Osteoblast (primary cell): Measurements from ENCODE around the gene U2AF2. TPM values are rescaled to one million over a fixed set of nuclear protein-coding genes. Genes with fewer than 3 reads are reported as not detected.
A peak's percentile ranks its signal among the peaks of the same experiment; 100 is the strongest.

Source experiments
- DNase-seq: peaks from one replicate; pipeline ENCODE4 v3.0.0; 2011; ENCODE audit warnings: low spot score, mixed read lengths; ENCODE audit not compliant: insufficient read length; ENCODE audit errors: missing footprints
- H2AFZ ChIP-seq: 2 replicates; pipeline ENCODE4 v1.6.0; 2011; ENCODE audit warnings: mild to moderate bottlenecking, low read length
- H3K27ac ChIP-seq: 2 replicates; pipeline ENCODE4 v1.5.1; 2011; ENCODE audit warnings: mild to moderate bottlenecking, low read depth, low read length, moderate library complexity
- H3K27me3 ChIP-seq: 2 replicates; pipeline ENCODE4 v1.6.0; 2012; ENCODE audit warnings: mild to moderate bottlenecking, control low read depth, inconsistent platforms, low read length, moderate library complexity; ENCODE audit not compliant: insufficient read depth
- H3K36me3 ChIP-seq: 2 replicates; pipeline ENCODE4 v1.5.1; 2011; ENCODE audit warnings: mild to moderate bottlenecking, low read length, control low read depth, moderate library complexity; ENCODE audit not compliant: insufficient read depth
- H3K4me1 ChIP-seq: 2 replicates; pipeline ENCODE4 v1.5.1; 2011; ENCODE audit warnings: mild to moderate bottlenecking, low read length, control low read depth, moderate library complexity; ENCODE audit not compliant: insufficient read depth
- H3K4me2 ChIP-seq: 2 replicates; pipeline ENCODE4 v1.6.0; 2011; ENCODE audit warnings: mild to moderate bottlenecking, low read length; ENCODE audit not compliant: insufficient read depth
- H3K4me3 ChIP-seq: fragments of 200-600 bp; sonication (generic); 3 replicates; pipeline ENCODE4 v1.5.1; 2012; ENCODE audit warnings: mild to moderate bottlenecking, low read length, inconsistent platforms; ENCODE audit not compliant: insufficient read depth
- H3K79me2 ChIP-seq: 2 replicates; pipeline ENCODE4 v1.6.0; 2012; ENCODE audit warnings: mild to moderate bottlenecking, low read length, control low read depth, inconsistent platforms; ENCODE audit not compliant: insufficient read depth
- H3K9me3 ChIP-seq: 2 replicates; pipeline ENCODE4 v1.5.1; 2011; ENCODE audit warnings: low read depth, low read length, control low read depth
- H4K20me1 ChIP-seq: 2 replicates; pipeline ENCODE4 v1.6.0; 2012; ENCODE audit warnings: mild to moderate bottlenecking, low read length, control low read depth; ENCODE audit not compliant: insufficient read depth
- CTCF ChIP-seq: IDR thresholded peaks from 2 replicates; pipeline ENCODE4 v1.5.1; 2011; ENCODE audit warnings: mild to moderate bottlenecking, low read depth, low read length, moderate library complexity; ENCODE audit errors: extremely low read depth
- total RNA-seq: library from RNA; depleted of rRNA; stranded (reverse); fragments of >200 nt; gene quantifications from 2 replicates; pipeline ENCODE4 v1.2.3, GENCODE V29; 2012

The U2AF2 gene
- total RNA-seq, 1 donor: 70.2 TPM

- Histone ChIP-seq H3K79me2 (peaks cover 54% of the 10 kb centered on the region), H3K4me3 (peak overlapping the region; percentile 97), H4K20me1 (peaks cover 23% of the 10 kb centered on the region), H3K4me1 (peaks cover 12% of the 10 kb centered on the region), H3K9me3 (peaks cover 6% of the 10 kb centered on the region), H2AFZ (no peak overlapping the region), H3K27ac (peak overlapping the region; percentile 89), H3K4me2 (peak overlapping the region; percentile 100), H3K36me3 (peaks cover 11% of the 10 kb centered on the region), H3K27me3 (no peaks in the 10 kb centered on the region)
- no peak for DNase-seq
- TF ChIP-seq CTCF: no peak
Measured at GRCh38 chr19:55606471-55606787, 48.4 kb upstream of the U2AF2 start.

GRCh38 chr19:55606817-55607216 is 48.0 kb upstream of the U2AF2 start:
- peaks cover 58% of the 10 kb centered on the region for H3K79me2 ChIP-seq
- peak overlapping the region; percentile 100 for H3K4me2 ChIP-seq
- no peak overlapping the region for H2AFZ ChIP-seq
- peak; percentile 11 for DNase-seq
- H4K20me1 ChIP-seq: peaks cover 26% of the 10 kb centered on the region
- no peak overlapping the region for H3K27ac ChIP-seq
- no peaks in the 10 kb centered on the region for H3K27me3 ChIP-seq
- peaks cover 6% of the 10 kb centered on the region for H3K9me3 ChIP-seq
- peaks cover 11% of the 10 kb centered on the region for H3K36me3 ChIP-seq
- peak overlapping the region; percentile 97 for H3K4me3 ChIP-seq
- H3K4me1 ChIP-seq: peaks cover 12% of the 10 kb centered on the region
- no peak for TF ChIP-seq CTCF

GRCh38 chr19:55609326-55609725 is 45.5 kb upstream of the U2AF2 start:
- Histone ChIP-seq H3K36me3 (peaks cover 11% of the 10 kb centered on the region), H3K79me2 (peaks cover 64% of the 10 kb centered on the region), H2AFZ (no peak overlapping the region), H3K27ac (no peak overlapping the region), H3K9me3 (peaks cover 6% of the 10 kb centered on the region), H3K4me1 (peaks cover 12% of the 10 kb centered on the region), H3K4me3 (no peak overlapping the region), H3K4me2 (no peak overlapping the region), H3K27me3 (no peaks in the 10 kb centered on the region), H4K20me1 (peaks cover 34% of the 10 kb centered on the region)
- DNase-seq: peak; percentile 43
- TF ChIP-seq CTCF: no peak

GRCh38 chr19:55611300-55611982 is 43.4 kb upstream of the U2AF2 start:
- H3K36me3 ChIP-seq: peaks cover 15% of the 10 kb centered on the region
- H4K20me1 ChIP-seq: peaks cover 31% of the 10 kb centered on the region
- no peaks in the 10 kb centered on the region for H3K27me3 ChIP-seq
- H3K27ac ChIP-seq: no peak overlapping the region
- no peak for TF ChIP-seq CTCF
- peaks cover 59% of the 10 kb centered on the region for H3K79me2 ChIP-seq
- H3K9me3 ChIP-seq: peaks cover 6% of the 10 kb centered on the region
- H2AFZ ChIP-seq: no peak overlapping the region
- peak; percentile 67 for DNase-seq
- H3K4me3 ChIP-seq: no peak overlapping the region
- H3K4me2 ChIP-seq: no peak overlapping the region
- H3K4me1 ChIP-seq: peaks cover 6% of the 10 kb centered on the region
